Transverse colon (tissue), 4 donors: ENCODE measurements around the gene ASB1. TPM values are rescaled to one million over a fixed set of nuclear protein-coding genes. Genes with fewer than 3 reads are reported as not detected.

Source experiments
- DNase-seq: peaks from one replicate; pipeline ENCODE4 v3.0.0-alpha.2; 2019
- H3K27ac ChIP-seq, 4 donors: fragments of 200-600 bp; sonication (generic); 2 replicates each; pipeline ENCODE4 v1.5.1; 2016 to 2018; ENCODE audit warnings: inconsistent platforms in 4 of 4
- H3K27me3 ChIP-seq: fragments of 200-600 bp; sonication (generic); 2 replicates; pipeline ENCODE4 v1.5.1; 2017; ENCODE audit warnings: inconsistent platforms
- H3K36me3 ChIP-seq, 4 donors: fragments of 200-600 bp; sonication (generic); 2 replicates each; pipeline ENCODE4 v1.5.1; 2017 to 2019; ENCODE audit warnings: inconsistent platforms in 4 of 4
- H3K4me1 ChIP-seq, 4 donors: fragments of 200-600 bp; sonication (generic); 2 replicates each; pipeline ENCODE4 v1.5.1; 2017 to 2020; ENCODE audit warnings: inconsistent platforms in 4 of 4
- H3K4me3 ChIP-seq, 4 donors: fragments of 200-600 bp; sonication (generic); 1 replicate in 1 of 4; 2 replicates in 3 of 4; pipeline versions ENCODE4 v1.5.1 to v1.6.1; 2017 to 2019; ENCODE audit warnings: inconsistent platforms in 4 of 4
- H3K9me3 ChIP-seq, 2 donors: fragments of 200-600 bp; sonication (generic); 2 replicates each; pipeline ENCODE4 v1.5.1; 2017 to 2019; ENCODE audit warnings: inconsistent platforms in 2 of 2
- CTCF ChIP-seq, 5 experiments: fragments of 200-600 bp in 3 of 5; fragments of 450-650 bp in 2 of 5; sonication (generic) in 3 of 5; IDR thresholded peaks; 1 replicate in 2 of 5; 2 replicates in 3 of 5; pipeline ENCODE4 v1.5.1; 2016 to 2017; ENCODE audit warnings: antibody characterized with exemption in 5 of 5, inconsistent platforms in 3 of 5, mild to moderate bottlenecking in 2 of 5, moderate library complexity in 1 of 5
- EP300 ChIP-seq: sonication (generic); formaldehyde crosslinking; IDR thresholded peaks from one replicate; pipeline ENCODE4 v1.6.1; 2017; ENCODE audit warnings: antibody characterized with exemption, low read depth
- POLR2A ChIP-seq: fragments of 450-650 bp; IDR thresholded peaks from one replicate; pipeline ENCODE4 v1.6.1; 2016; ENCODE audit warnings: antibody characterized with exemption, mild to moderate bottlenecking, moderate library complexity
- POLR2AphosphoS5 ChIP-seq, 3 donors: sonication (generic); formaldehyde crosslinking; IDR thresholded peaks; one replicate each; pipeline ENCODE4 v1.6.1; 2016; ENCODE audit warnings: antibody characterized with exemption in 3 of 3
- WGBS, 2 donors: methylation state at CpG; one replicate each; pipeline ENCODE4 v1.1.5; 2018; ENCODE audit warnings: low coverage in 1 of 2; 5-methylcytosine and 5-hydroxymethylcytosine counted together
- in situ Hi-C, 4 donors: fragments of 200-750 bp; cut with MboI; loops; one replicate each; pipeline versions ENCODE4 v1.15.0 to v1.15.1; 2017; ENCODE audit warnings: low sequenced_read_pairs in 3 of 4, low pct_ligation_motif_present in 1 of 4, low pct_unique_long_range_greater_than_20kb in 1 of 4
- intact Hi-C: fragments of 100-400 bp; cut with DNase I; formaldehyde crosslinking; loops from one replicate; pipeline ENCODE4 v1.15.1; 2023; ENCODE audit warnings: low total_unique reads
- total RNA-seq, 4 donors: library from RNA; depleted of rRNA; stranded (reverse); fragments of >200 nt; gene quantifications; one replicate each; pipeline ENCODE4 v1.1.0, GENCODE V29; 2016

ASB1 gene
- total RNA-seq, 4 donors from 2014 or later = 9.4 to 48.3 (median 17.2) TPM

GRCh38 chr2:238475566-238475965 is 48.8 kb downstream of the ASB1 start:
- peaks cover 22 to 34% of the 10 kb centered on the region in 2 donors for H3K9me3 ChIP-seq
- H3K4me3 ChIP-seq = no peak overlapping the region
- H3K27ac ChIP-seq = no peak overlapping the region
- WGBS, 2 donors = 33% methylated on average over 1 of the region's 1 CpG; no CpG with 5 or more reads in 1 of the 2 donors
- no peaks in the 10 kb centered on the region for H3K4me1 ChIP-seq
- no peaks in the 10 kb centered on the region for H3K36me3 ChIP-seq
- no peak for TF ChIP-seq EP300
- peak in 2 of 3 donors; percentile 10 to 42 for TF ChIP-seq POLR2AphosphoS5 (IDR thresholded peaks at IDR 0.05)
- no peaks in the 10 kb centered on the region for H3K27me3 ChIP-seq
- in situ Hi-C loops = no loop called here
- no peak for DNase-seq
- intact Hi-C loops = no loop called here

- Histone ChIP-seq H3K27ac (no peak overlapping the region), H3K36me3 (no peaks in the 10 kb centered on the region), H3K9me3 (peaks cover 22 to 34% of the 10 kb centered on the region in 2 donors), H3K4me3 (no peak overlapping the region), H3K4me1 (no peaks in the 10 kb centered on the region), H3K27me3 (no peaks in the 10 kb centered on the region)
- intact Hi-C loops = no loop called here
- WGBS, 2 donors = 83 to 100% methylated on average over 2 to 5 of the region's 5 CpGs
- in situ Hi-C loops = no loop called here
- no peak for DNase-seq
- TF ChIP-seq POLR2A = no peak
- TF ChIP-seq CTCF (IDR thresholded peaks at IDR 0.05) = no peak
- no peak for TF ChIP-seq EP300
Observed at GRCh38 chr2:238476258-238476657, 49.5 kb downstream of the ASB1 start.

- DNase-seq = no peak
- intact Hi-C loops (no loop called here), in situ Hi-C loops (no loop called here)
- Histone ChIP-seq H3K4me3 (no peak overlapping the region), H3K36me3 (no peaks in the 10 kb centered on the region), H3K9me3 (peaks cover 7 to 21% of the 10 kb centered on the region in 2 donors), H3K27ac (no peak overlapping the region), H3K4me1 (no peaks in the 10 kb centered on the region), H3K27me3 (no peaks in the 10 kb centered on the region)
- TF ChIP-seq EP300 = no peak
- no peak for TF ChIP-seq POLR2AphosphoS5 (IDR thresholded peaks at IDR 0.05)
- no peak for TF ChIP-seq POLR2A
- no peak for TF ChIP-seq CTCF (IDR thresholded peaks at IDR 0.05)
- WGBS, 2 donors = 75 to 94% methylated on average over 4 of the region's 4 CpGs
Observed at GRCh38 chr2:238478216-238478615, 51.5 kb downstream of the ASB1 start.

- peaks cover 0 to 14% of the 10 kb centered on the region in 2 donors for H3K9me3 ChIP-seq
- 75 to 95% methylated on average over 1 of the region's 1 CpG for WGBS, 2 donors
- H3K4me3 ChIP-seq = no peak overlapping the region
- no peak for TF ChIP-seq EP300
- no peak for TF ChIP-seq CTCF (IDR thresholded peaks at IDR 0.05)
- TF ChIP-seq POLR2A = no peak
- TF ChIP-seq POLR2AphosphoS5 (IDR thresholded peaks at IDR 0.05) = no peak
- in situ Hi-C loops = no loop called here
- intact Hi-C loops = no loop called here
- DNase-seq = no peak
- H3K27me3 ChIP-seq = no peaks in the 10 kb centered on the region
- no peak overlapping the region for H3K27ac ChIP-seq
- H3K36me3 ChIP-seq = no peaks in the 10 kb centered on the region
- no peaks in the 10 kb centered on the region for H3K4me1 ChIP-seq
Observed at GRCh38 chr2:238479847-238480246, 53.1 kb downstream of the ASB1 start.

GRCh38 chr2:238483021-238483420 is 56.3 kb downstream of the ASB1 start:
- no peak overlapping the region for H3K4me3 ChIP-seq
- WGBS, 2 donors = 80 to 85% methylated on average over 6 of the region's 6 CpGs
- DNase-seq = no peak
- no peak overlapping the region for H3K27ac ChIP-seq
- no peaks in the 10 kb centered on the region for H3K4me1 ChIP-seq
- H3K27me3 ChIP-seq = no peaks in the 10 kb centered on the region
- intact Hi-C loops = no loop called here
- in situ Hi-C loops = no loop called here
- peaks cover 0 to 11% of the 10 kb centered on the region in 2 donors for H3K9me3 ChIP-seq
- H3K36me3 ChIP-seq = no peaks in the 10 kb centered on the region
- TF ChIP-seq EP300 (no peak), POLR2AphosphoS5 (IDR thresholded peaks at IDR 0.05) (no peak), POLR2A (no peak), CTCF (IDR thresholded peaks at IDR 0.05) (no peak)
